MCF 10A (cell line): ENCODE results near the gene SACM1L. TPM values are rescaled to one million over a fixed set of nuclear protein-coding genes. Genes with fewer than 3 reads are reported as not detected.

Source experiments
- BruUV-seq: library from RNA; stranded (reverse); fragments of 400-500 nt; replicated peaks from 2 replicates; lab custom pipeline; 2021; lab: Mats Ljungman, UMichigan
- CTCF ChIA-PET: fragments of 300-600 bp; sonication (Branson Sonifier 250); formaldehyde crosslinking; extraction: SDS; loops from one replicate; lab custom pipeline; 2021; ENCODE audit warnings: antibody characterized with exemption, inconsistent platforms; lab: Yijun Ruan, JAX
- POLR2A ChIA-PET: fragments of 300-600, 350-650 bp; sonication (Branson Sonifier 250); formaldehyde crosslinking; extraction: SDS; loops from one replicate; lab custom pipeline; 2020; ENCODE audit warnings: antibody characterized with exemption, inconsistent platforms; lab: Yijun Ruan, JAX
- DNase-seq: peaks from one replicate; pipeline ENCODE4 v3.0.0-alpha.2; 2018; ENCODE audit not compliant: unreplicated experiment
- H3K27ac Mint-ChIP-seq: one replicate; pipeline ENCODE4 v1.8.0; 2022; ENCODE audit warnings: mild to moderate bottlenecking, low read depth, mixed read lengths; ENCODE audit not compliant: unreplicated experiment
- H3K27me3 Mint-ChIP-seq: one replicate; pipeline ENCODE4 v1.8.0; 2022; ENCODE audit warnings: mixed read lengths; ENCODE audit not compliant: insufficient read depth, unreplicated experiment
- H3K36me3 Mint-ChIP-seq: one replicate; pipeline ENCODE4 v1.8.0; 2022; ENCODE audit warnings: mild to moderate bottlenecking, moderate library complexity, mixed read lengths; ENCODE audit not compliant: insufficient read depth, unreplicated experiment
- H3K4me1 Mint-ChIP-seq: one replicate; pipeline ENCODE4 v1.8.0; 2022; ENCODE audit warnings: mixed read lengths; ENCODE audit not compliant: insufficient read depth, unreplicated experiment
- H3K4me3 Mint-ChIP-seq: one replicate; pipeline ENCODE4 v1.8.0; 2022; ENCODE audit warnings: mild to moderate bottlenecking, moderate library complexity, mixed read lengths; ENCODE audit not compliant: unreplicated experiment
- H3K9me3 Mint-ChIP-seq: one replicate; pipeline ENCODE4 v1.8.0; 2022; ENCODE audit warnings: mixed read lengths; ENCODE audit not compliant: unreplicated experiment
- CTCF ChIP-seq: fragments of 200-600 bp; IDR thresholded peaks from one replicate; pipeline ENCODE4 v1.8.0; 2022; ENCODE audit warnings: antibody characterized with exemption, mild to moderate bottlenecking; ENCODE audit not compliant: unreplicated experiment
- intact Hi-C: fragments of 100-400 bp; cut with micrococcal nuclease; formaldehyde crosslinking; loops from 2 replicates; pipeline ENCODE4 v1.14.1; 2022
- total RNA-seq: library from RNA; stranded (reverse); gene quantifications from 2 replicates; pipeline ENCODE4 v1.2.3, GENCODE V29; 2022

SACM1L gene
- total RNA-seq, 1 experiment from 2014 or later: 39.3 TPM

GRCh38 chr3:45646051-45646585, 43.1 kb upstream of the SACM1L start:
- intact Hi-C loops: no loop called here
- H3K4me1 Mint-ChIP-seq: peaks cover 36% of the 10 kb centered on the region
- ChIA-PET POLR2A (interaction anchor here (0.6 to 2.5 kb wide), 3 partner anchors 10 to 196 kb away, joined by 3 to 8 read pairs (median 4); no protein-coding TSS in a partner anchor), CTCF (interaction anchor here (0.6 to 2.1 kb wide), 2 partner anchors 14 to 623 kb away, joined by 3 to 5 read pairs; no protein-coding TSS in a partner anchor)
- H3K9me3 Mint-ChIP-seq: no peaks in the 10 kb centered on the region
- TF ChIP-seq CTCF: no peak
- no peak overlapping the region for H3K4me3 Mint-ChIP-seq
- DNase-seq: no peak
- peak overlapping the region; percentile 92 for H3K27ac Mint-ChIP-seq
- no TSS peak for BruUV-seq
- peaks cover 15% of the 10 kb centered on the region for H3K36me3 Mint-ChIP-seq
- no peaks in the 10 kb centered on the region for H3K27me3 Mint-ChIP-seq

- intact Hi-C loops: no loop called here
- peak overlapping the region; percentile 40 for H3K4me3 Mint-ChIP-seq
- ChIA-PET POLR2A (interaction anchor here (0.6 to 1.0 kb wide), 3 partner anchors 9 to 49 kb away, joined by 3 to 5 read pairs (median 4); no protein-coding TSS in a partner anchor), CTCF (interaction anchor here (0.6 to 2.1 kb wide), 3 partner anchors 9 to 643 kb away, joined by 3 to 7 read pairs (median 5); no protein-coding TSS in a partner anchor)
- peak overlapping the region; percentile 92 for H3K27ac Mint-ChIP-seq
- no peak for TF ChIP-seq CTCF
- no peaks in the 10 kb centered on the region for H3K27me3 Mint-ChIP-seq
- peaks cover 38% of the 10 kb centered on the region for H3K4me1 Mint-ChIP-seq
- DNase-seq: peak; percentile 89
- no peaks in the 10 kb centered on the region for H3K9me3 Mint-ChIP-seq
- H3K36me3 Mint-ChIP-seq: peaks cover 12% of the 10 kb centered on the region
- no TSS peak for BruUV-seq
Measured at GRCh38 chr3:45647148-45647619, 42.0 kb upstream of the SACM1L start.

GRCh38 chr3:45653205-45653604, 36.0 kb upstream of the SACM1L start:
- no peak for TF ChIP-seq CTCF
- peaks cover 19% of the 10 kb centered on the region for H3K4me1 Mint-ChIP-seq
- peaks cover 18% of the 10 kb centered on the region for H3K36me3 Mint-ChIP-seq
- peak overlapping the region; percentile 64 for H3K27ac Mint-ChIP-seq
- DNase-seq: no peak
- H3K9me3 Mint-ChIP-seq: no peaks in the 10 kb centered on the region
- no TSS peak for BruUV-seq
- no peak overlapping the region for H3K4me3 Mint-ChIP-seq
- ChIA-PET CTCF (interaction anchor here (0.9 to 1.0 kb wide), 2 partner anchors 138 to 144 kb away, joined by 3 to 4 read pairs; no protein-coding TSS in a partner anchor), POLR2A (interaction anchor here (0.9 to 1.7 kb wide), 3 partner anchors 14 to 102 kb away, joined by 3 to 6 read pairs (median 3); no protein-coding TSS in a partner anchor)
- intact Hi-C loops: no loop called here
- H3K27me3 Mint-ChIP-seq: no peaks in the 10 kb centered on the region

- ChIA-PET POLR2A (interaction anchor here (1.7 to 2.5 kb wide), 2 partner anchors 9 to 13 kb away, joined by 3 to 8 read pairs; no protein-coding TSS in a partner anchor), CTCF (interaction anchor here (0.6 to 1.3 kb wide), 7 partner anchors 20 to 616 kb away, joined by 3 to 4 read pairs (median 3); no protein-coding TSS in a partner anchor)
- H3K27me3 Mint-ChIP-seq: no peaks in the 10 kb centered on the region
- no peak for TF ChIP-seq CTCF
- H3K36me3 Mint-ChIP-seq: peaks cover 20% of the 10 kb centered on the region
- H3K4me1 Mint-ChIP-seq: peaks cover 19% of the 10 kb centered on the region
- H3K4me3 Mint-ChIP-seq: no peak overlapping the region
- intact Hi-C loops: no loop called here
- no TSS peak for BruUV-seq
- peak overlapping the region; percentile 22 for H3K27ac Mint-ChIP-seq
- no peaks in the 10 kb centered on the region for H3K9me3 Mint-ChIP-seq
- no peak for DNase-seq
Measured at GRCh38 chr3:45654397-45654944, 34.7 kb upstream of the SACM1L start.
